ENCODE data around the gene BMP4.

Gene BMP4

DNA sequence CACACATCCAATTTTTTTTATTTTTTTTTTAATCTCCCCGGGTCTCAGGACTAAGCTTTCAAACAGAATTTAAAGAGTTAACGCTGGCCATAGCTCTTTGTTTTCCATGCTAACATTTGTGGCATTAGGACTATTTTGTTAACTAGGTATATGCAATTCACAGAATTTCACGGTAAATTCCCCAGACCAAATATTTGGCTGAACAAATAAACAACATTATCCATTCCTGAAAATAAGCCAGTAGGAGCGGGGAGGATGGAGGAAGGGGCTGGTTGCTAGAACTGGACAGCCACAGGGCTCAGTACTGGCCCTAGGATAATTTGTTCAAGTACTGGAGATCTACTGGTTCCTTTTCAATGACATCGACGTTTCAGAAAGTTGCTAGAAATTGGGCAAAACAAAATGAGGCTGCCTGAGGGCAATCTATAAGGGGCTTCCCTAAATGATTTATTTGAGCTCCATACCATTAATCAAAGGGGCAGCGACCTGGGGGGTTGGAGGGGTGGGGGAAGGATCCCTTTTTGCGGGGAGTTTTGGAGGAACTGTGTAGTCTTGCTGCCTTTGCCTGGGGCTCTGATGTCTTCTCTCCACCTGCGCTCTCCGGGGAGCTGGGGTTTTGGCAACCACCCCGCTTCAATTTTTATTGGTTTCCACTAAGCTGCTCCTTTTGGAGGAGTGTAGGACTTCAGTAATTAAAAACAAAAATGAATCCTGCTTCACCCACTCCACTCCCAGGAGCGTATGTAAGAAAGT lies 9.0 kb downstream of the BMP4 start:
- no peak for DNase-seq (ENCODE audit: low read depth)
- H3K4me3 ChIP-seq (ENCODE audit: control insufficient read depth, low read depth, low read length) = no peak overlapping the region
- TF ChIP-seq, protein P1, sequence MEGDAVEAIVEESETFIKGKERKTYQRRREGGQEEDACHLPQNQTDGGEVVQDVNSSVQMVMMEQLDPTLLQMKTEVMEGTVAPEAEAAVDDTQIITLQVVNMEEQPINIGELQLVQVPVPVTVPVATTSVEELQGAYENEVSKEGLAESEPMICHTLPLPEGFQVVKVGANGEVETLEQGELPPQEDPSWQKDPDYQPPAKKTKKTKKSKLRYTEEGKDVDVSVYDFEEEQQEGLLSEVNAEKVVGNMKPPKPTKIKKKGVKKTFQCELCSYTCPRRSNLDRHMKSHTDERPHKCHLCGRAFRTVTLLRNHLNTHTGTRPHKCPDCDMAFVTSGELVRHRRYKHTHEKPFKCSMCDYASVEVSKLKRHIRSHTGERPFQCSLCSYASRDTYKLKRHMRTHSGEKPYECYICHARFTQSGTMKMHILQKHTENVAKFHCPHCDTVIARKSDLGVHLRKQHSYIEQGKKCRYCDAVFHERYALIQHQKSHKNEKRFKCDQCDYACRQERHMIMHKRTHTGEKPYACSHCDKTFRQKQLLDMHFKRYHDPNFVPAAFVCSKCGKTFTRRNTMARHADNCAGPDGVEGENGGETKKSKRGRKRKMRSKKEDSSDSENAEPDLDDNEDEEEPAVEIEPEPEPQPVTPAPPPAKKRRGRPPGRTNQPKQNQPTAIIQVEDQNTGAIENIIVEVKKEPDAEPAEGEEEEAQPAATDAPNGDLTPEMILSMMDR (conservative IDR thresholded peaks at IDR 0.05; ENCODE audit: control insufficient read depth, insufficient read depth, low read depth, low read length) = no peak

DNA sequence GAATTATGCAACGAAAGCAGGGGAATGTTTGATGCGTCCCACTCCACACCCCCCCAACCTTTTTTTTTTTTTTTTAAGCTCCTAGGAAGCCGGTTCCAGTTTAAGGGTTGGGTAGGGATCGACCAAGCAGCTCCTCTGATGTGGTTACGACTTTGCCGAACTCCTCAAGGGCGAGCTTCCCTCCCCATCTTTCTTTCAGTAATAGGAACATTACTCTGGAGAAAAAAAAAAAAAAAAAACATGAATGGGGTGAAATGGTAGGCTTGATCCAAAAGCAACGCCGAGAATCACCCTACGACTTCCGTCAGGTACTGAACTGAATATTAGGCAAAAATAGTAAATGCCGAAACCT lies 9.6 kb downstream of the BMP4 start:
- TF ChIP-seq, protein P1 (conservative IDR thresholded peaks at IDR 0.05; ENCODE audit: control insufficient read depth, insufficient read depth, low read depth, low read length) = no peak
- DNase-seq (ENCODE audit: low read depth) = no peak
- H3K4me3 ChIP-seq (ENCODE audit: control insufficient read depth, low read depth, low read length) = no peak overlapping the region

DNA sequence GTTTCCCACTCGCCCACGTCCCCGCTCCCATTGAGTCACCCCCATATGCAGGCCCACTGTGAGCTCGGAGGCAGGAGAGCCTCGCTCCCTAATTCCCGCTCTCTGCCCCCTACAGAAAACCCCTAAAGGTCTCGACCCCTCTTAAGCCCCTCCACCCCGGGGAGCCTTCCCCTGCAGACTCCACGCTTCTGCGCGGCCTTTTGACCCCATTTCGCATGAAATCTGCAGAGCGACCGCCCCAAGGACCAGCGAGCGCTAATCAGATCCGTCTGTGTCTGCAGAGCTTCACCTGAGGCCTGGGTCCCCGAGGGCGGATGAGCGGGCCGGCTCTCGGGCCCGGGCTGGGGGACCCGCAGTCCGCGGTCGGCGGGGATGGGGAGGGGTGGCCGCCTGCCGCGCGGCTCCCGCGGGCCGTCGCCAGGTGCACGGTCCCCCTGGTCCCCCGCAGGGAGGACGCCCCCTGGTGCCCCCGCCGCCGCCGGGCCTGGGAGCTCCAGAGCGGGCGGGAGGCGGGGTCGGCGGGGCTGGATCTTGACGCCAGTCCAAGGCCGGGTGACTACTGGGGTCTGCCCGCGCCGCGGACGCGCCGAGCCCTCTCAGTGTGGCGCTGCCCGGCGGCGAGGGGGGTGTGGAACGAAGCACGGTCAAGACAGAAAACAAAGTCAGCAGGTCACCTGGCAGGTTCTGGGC lies 10.1 kb downstream of the BMP4 start:
- TF ChIP-seq, protein P1 (conservative IDR thresholded peaks at IDR 0.05; ENCODE audit: control insufficient read depth, insufficient read depth, low read depth, low read length) = no peak
- H3K4me3 ChIP-seq (ENCODE audit: control insufficient read depth, low read depth, low read length) = no peak overlapping the region
- DNase-seq (ENCODE audit: low read depth) = no peak

DNA sequence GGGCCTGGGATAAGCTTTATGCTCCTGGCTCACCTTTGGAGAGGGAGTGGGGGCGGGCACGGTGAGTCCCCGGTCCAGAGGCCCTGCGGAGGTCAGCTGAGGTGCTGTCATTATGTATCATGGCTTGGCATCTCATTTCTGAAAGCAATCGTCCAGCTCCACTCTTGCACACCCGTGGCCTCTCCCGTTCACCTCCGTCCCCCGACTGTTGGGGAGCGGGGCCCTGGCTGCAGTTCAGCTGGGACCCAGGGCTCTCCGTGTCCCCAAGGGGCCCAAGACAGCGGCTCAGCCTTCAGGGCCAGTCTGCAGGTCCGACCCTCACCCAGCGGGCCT lies 10.6 kb downstream of the BMP4 start:
- TF ChIP-seq, protein P1 (conservative IDR thresholded peaks at IDR 0.05; ENCODE audit: control insufficient read depth, insufficient read depth, low read depth, low read length) = no peak
- no peak for DNase-seq (ENCODE audit: low read depth)
- H3K4me3 ChIP-seq (ENCODE audit: control insufficient read depth, low read depth, low read length) = no peak overlapping the region

DNA sequence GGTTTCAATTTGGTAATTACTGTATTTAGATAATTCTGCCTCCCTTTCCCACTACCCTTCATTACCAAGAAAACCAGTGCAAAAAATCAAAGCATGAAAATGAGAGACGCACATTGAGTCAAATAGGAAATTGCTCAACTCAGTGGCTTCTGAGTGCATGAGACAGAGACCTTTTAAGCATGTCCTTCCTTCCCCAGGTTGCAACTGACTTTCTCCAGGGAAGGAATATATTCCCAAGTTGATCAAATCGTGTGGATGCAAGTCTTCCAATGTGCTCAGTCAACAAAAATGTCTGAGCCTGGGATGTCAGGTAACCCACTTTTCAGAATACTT lies 12.9 kb downstream of the BMP4 start:
- no peak overlapping the region for H3K4me3 ChIP-seq (ENCODE audit: control insufficient read depth, low read depth, low read length)
- TF ChIP-seq, protein P1 (conservative IDR thresholded peaks at IDR 0.05; ENCODE audit: control insufficient read depth, insufficient read depth, low read depth, low read length) = no peak
- no peak for DNase-seq (ENCODE audit: low read depth)

DNA sequence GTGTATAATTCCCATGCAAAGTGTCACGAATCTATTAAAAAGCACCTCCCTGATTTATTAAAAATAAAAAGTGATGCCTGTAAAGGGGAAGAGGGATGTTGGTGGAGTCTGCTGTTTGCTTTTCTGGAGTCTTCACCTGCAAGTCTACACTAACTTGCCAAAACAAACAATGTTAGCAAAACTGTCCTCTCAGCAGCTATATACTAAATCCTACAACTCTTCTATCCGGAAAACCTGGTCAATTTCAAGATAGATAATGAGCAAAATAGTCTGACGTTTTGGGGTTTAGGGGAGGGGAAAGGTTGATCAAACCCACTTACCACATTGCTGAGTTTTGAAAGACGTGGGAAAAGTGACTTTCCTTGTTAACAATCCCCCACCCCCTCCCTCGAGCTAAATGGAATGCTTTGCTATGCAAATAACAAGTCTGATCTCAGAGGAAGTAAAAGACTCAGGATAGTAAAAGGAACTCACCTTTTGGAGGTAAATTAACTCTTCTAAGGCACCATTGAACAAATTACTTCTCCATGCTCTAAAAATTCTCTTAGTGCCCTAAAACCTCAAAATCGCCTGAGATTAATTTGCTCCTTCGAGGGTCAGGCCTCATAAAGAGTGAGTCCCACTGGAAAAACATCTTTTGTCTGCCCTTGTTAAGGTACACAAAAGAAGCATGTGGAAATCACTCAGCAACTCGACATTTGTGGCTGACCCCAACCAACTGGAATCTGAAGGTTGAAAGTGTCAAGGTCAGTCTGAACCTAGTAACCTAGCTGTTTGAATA lies 13.5 kb downstream of the BMP4 start:
- TF ChIP-seq, protein P1 (conservative IDR thresholded peaks at IDR 0.05; ENCODE audit: control insufficient read depth, insufficient read depth, low read depth, low read length) = no peak
- DNase-seq (ENCODE audit: low read depth) = no peak
- H3K4me3 ChIP-seq (ENCODE audit: control insufficient read depth, low read depth, low read length) = no peak overlapping the region

Measured in fibroblast of mammary gland (primary cell).